Thyroid gland (tissue), 4 donors: ENCODE measurements around the gene SHH. TPM values are rescaled to one million over a fixed set of nuclear protein-coding genes. Genes with fewer than 3 reads are reported as not detected.

ENCODE experiments used
- DNase-seq, 2 donors: peaks; one replicate each; pipeline ENCODE4 v3.0.0-alpha.2; 2019
- H3K27ac ChIP-seq, 3 donors: fragments of 200-600 bp; sonication (generic); 1 replicate in 2 of 3; 2 replicates in 1 of 3; pipeline ENCODE4 v1.5.1; 2016 to 2019; ENCODE audit warnings: mild to moderate bottlenecking in 1 of 3, moderate library complexity in 1 of 3
- H3K27me3 ChIP-seq: fragments of 200-600 bp; sonication (generic); one replicate; pipeline ENCODE4 v1.5.1; 2019
- H3K36me3 ChIP-seq, 2 donors: fragments of 200-600 bp; sonication (generic); one replicate each; pipeline ENCODE4 v1.5.1; 2016 to 2019
- H3K4me1 ChIP-seq, 2 donors: fragments of 200-600 bp; sonication (generic); one replicate each; pipeline ENCODE4 v1.5.1; 2017 to 2019
- H3K4me3 ChIP-seq, 3 donors: fragments of 200-600 bp; sonication (generic); replicated peaks in 1 of 3; 1 replicate in 2 of 3; 2 replicates in 1 of 3; pipeline ENCODE4 v1.5.1; 2016; ENCODE audit warnings: mild to moderate bottlenecking in 1 of 3
- H3K9me3 ChIP-seq: fragments of 200-600 bp; sonication (generic); one replicate; pipeline ENCODE4 v1.5.1; 2017
- POLR2A ChIP-seq, 2 donors: fragments of 450-650 bp; IDR thresholded peaks; one replicate each; pipeline ENCODE4 v1.6.1; 2017; ENCODE audit warnings: antibody characterized with exemption in 2 of 2, mild to moderate bottlenecking in 2 of 2, moderate library complexity in 1 of 2
- WGBS, 2 donors: methylation state at CpG; one replicate each; pipeline ENCODE4 v1.1.5; 2017; 5-methylcytosine and 5-hydroxymethylcytosine counted together
- intact Hi-C: fragments of 100-400 bp; cut with DNase I; formaldehyde crosslinking; loops from one replicate; pipeline ENCODE4 v1.15.1; 2023
- total RNA-seq, 4 donors: library from RNA; depleted of rRNA; stranded (reverse); fragments of >200 nt; gene quantifications; one replicate each; pipeline ENCODE4 v1.2.3, GENCODE V29; 2016
- TF ChIP-seq, protein P1 (sequence below), 6 experiments: fragments of 200-600 bp in 3 of 6; fragments of 450-650 bp in 3 of 6; sonication (generic) in 3 of 6; IDR thresholded peaks; one replicate each; pipeline ENCODE4 v1.5.1; 2016 to 2019; ENCODE audit warnings: antibody characterized with exemption in 6 of 6, mild to moderate bottlenecking in 2 of 6, inconsistent platforms in 1 of 6, moderate library complexity in 1 of 6

The SHH gene
- total RNA-seq, 4 donors from 2014 or later, result not detected

DNA sequence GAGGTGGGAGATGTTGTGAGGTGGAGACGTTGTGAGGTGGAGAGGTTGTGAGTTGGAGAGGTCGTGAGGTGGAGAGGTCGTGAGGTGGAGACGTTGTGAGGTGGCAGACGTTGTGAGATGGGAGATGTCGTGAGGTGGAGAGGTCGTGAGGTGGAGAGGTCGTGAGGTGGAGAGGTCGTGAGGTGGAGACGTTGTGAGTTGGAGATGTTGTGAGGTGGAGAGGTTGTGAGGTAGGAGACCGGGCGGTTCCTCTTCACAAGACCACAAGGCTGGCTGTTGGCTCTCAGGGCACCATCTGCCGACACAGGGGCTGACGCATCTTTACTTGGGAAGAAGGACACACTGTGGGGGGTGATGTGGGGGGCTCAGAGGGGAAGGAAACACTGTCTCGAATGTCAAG lies 34.7 kb upstream of the SHH start:
- Histone ChIP-seq H3K27ac (no peak overlapping the region), H3K4me1 (no peaks in the 10 kb centered on the region), H3K9me3 (no peaks in the 10 kb centered on the region), H3K4me3 (no peak overlapping the region), H3K27me3 (no peaks in the 10 kb centered on the region), H3K36me3 (no peaks in the 10 kb centered on the region)
- intact Hi-C loops, result no loop called here
- TF ChIP-seq POLR2A (IDR thresholded peaks at IDR 0.05), result no peak
- TF ChIP-seq, protein P1, sequence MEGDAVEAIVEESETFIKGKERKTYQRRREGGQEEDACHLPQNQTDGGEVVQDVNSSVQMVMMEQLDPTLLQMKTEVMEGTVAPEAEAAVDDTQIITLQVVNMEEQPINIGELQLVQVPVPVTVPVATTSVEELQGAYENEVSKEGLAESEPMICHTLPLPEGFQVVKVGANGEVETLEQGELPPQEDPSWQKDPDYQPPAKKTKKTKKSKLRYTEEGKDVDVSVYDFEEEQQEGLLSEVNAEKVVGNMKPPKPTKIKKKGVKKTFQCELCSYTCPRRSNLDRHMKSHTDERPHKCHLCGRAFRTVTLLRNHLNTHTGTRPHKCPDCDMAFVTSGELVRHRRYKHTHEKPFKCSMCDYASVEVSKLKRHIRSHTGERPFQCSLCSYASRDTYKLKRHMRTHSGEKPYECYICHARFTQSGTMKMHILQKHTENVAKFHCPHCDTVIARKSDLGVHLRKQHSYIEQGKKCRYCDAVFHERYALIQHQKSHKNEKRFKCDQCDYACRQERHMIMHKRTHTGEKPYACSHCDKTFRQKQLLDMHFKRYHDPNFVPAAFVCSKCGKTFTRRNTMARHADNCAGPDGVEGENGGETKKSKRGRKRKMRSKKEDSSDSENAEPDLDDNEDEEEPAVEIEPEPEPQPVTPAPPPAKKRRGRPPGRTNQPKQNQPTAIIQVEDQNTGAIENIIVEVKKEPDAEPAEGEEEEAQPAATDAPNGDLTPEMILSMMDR (IDR thresholded peaks at IDR 0.05), result no peak
- no peak for DNase-seq
- WGBS, 2 donors, result 88 to 90% methylated on average over 15 of the region's 15 CpGs

DNA sequence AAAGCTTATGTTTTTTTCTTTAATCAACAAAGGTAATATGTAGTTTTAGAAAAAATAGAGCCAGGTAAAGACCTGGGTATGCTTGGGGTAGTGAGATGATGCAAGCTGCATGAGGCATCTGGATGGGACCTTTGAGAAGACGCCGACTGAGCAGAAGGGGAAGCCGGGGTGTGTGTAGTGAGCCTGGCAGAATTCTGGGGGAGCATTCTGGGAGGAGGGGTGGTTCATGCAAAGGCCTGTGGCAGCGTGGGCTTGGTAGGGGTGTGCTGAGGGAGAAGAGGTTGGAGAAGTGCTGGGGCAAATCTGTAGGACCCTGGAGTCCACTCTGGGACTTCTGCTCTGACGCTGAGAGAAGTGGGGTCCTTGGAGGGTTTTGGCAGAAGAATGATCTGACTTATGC lies 33.9 kb upstream of the SHH start:
- no peaks in the 10 kb centered on the region for H3K27me3 ChIP-seq
- TF ChIP-seq POLR2A (IDR thresholded peaks at IDR 0.05), result no peak
- TF ChIP-seq, protein P1 (IDR thresholded peaks at IDR 0.05), result no peak
- no peaks in the 10 kb centered on the region for H3K4me1 ChIP-seq
- no peak overlapping the region for H3K4me3 ChIP-seq
- WGBS, 2 donors, result 83% methylated on average over 5 of the region's 5 CpGs
- H3K36me3 ChIP-seq, result no peaks in the 10 kb centered on the region
- DNase-seq, result no peak
- no peaks in the 10 kb centered on the region for H3K9me3 ChIP-seq
- intact Hi-C loops, result no loop called here
- no peak overlapping the region for H3K27ac ChIP-seq

DNA sequence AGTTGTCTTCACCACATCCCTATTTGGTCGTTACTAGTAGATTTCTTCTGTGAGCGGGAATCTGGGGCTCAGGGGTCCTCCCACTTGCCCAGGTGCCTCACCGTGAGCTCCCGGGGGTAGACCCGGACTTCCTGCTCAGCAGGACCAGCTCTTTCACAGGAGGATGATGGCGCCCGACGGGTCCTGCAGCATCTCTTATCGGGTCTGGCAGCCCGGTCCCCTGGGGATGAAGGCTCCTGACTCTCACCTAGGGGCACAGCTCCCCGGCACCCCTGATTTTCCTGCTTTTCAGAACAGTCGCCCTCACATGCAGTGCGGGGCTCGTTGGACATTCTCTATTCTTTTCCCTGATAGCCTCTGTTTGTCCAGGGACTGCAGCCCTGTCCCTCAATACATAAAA lies 33.0 kb upstream of the SHH start:
- Histone ChIP-seq H3K4me3 (no peak overlapping the region), H3K36me3 (no peaks in the 10 kb centered on the region), H3K9me3 (no peaks in the 10 kb centered on the region), H3K4me1 (no peaks in the 10 kb centered on the region), H3K27me3 (no peaks in the 10 kb centered on the region), H3K27ac (no peak overlapping the region)
- WGBS, 2 donors, result 95% methylated on average over 7 to 14 of the region's 14 CpGs
- intact Hi-C loops, result no loop called here
- no peak for DNase-seq
- TF ChIP-seq, protein P1 (IDR thresholded peaks at IDR 0.05), result no peak
- TF ChIP-seq POLR2A (IDR thresholded peaks at IDR 0.05), result no peak

DNA sequence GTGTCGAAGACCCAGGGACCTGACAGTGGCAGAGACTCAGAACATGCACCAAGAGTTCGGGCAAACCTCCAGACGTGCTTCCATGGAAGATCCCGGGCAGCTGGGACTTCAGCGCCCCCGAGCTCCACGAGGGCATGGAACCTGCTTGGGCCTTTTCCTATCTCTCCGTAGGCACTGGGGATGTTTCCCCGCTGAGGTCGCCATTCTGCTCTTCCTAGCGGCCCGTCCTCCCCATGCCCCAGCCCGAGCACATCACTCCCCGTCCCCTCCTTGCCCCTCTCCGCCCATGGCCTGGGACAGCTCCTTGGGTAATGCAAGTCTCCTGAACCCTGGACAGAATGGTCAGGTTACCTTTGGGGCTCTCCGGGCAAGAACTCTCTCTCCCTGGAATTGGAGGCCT lies 32.3 kb upstream of the SHH start:
- no peaks in the 10 kb centered on the region for H3K4me1 ChIP-seq
- WGBS, 2 donors, result 91 to 94% methylated on average over 15 to 16 of the region's 16 CpGs
- no peak overlapping the region for H3K27ac ChIP-seq

DNA sequence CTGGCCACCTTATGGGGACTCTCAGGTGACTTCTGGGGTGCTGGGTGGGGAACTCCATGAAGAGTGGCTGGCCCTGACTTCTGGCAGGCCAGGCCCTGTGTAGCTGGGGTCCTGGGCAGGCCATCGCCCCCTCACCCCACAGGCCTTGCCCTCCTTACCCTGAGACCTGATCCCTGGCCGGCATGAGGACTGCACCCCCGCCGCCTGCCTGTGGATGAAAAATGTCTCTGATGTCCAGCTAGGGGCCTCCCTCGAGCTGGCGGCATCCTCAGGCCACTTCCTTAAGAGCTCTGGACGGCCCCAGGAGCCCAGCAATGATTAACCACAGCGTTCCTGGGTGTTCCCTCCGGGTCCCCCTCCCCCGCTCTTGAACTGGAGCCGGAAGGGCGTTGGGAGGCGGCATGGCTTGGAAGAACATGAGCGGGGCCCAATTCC lies 31.8 kb upstream of the SHH start:
- DNase-seq, result peak in 1 of 2 donors; percentile 10
- H3K36me3 ChIP-seq, result no peaks in the 10 kb centered on the region
- H3K27me3 ChIP-seq, result no peaks in the 10 kb centered on the region
- H3K4me1 ChIP-seq, result no peaks in the 10 kb centered on the region
- intact Hi-C loops, result no loop called here
- 48 to 52% methylated on average over 13 of the region's 14 CpGs for WGBS, 2 donors
- no peak overlapping the region for H3K4me3 ChIP-seq
- H3K27ac ChIP-seq, result no peak overlapping the region
- no peak for TF ChIP-seq POLR2A (IDR thresholded peaks at IDR 0.05)
- TF ChIP-seq, protein P1 (IDR thresholded peaks at IDR 0.05), result no peak
- no peaks in the 10 kb centered on the region for H3K9me3 ChIP-seq

More for the DNA sequence above, 32.3 kb upstream of the SHH start:
- DNase-seq, result no peak
- no peaks in the 10 kb centered on the region for H3K9me3 ChIP-seq
- H3K4me3 ChIP-seq, result no peak overlapping the region
- H3K36me3 ChIP-seq, result no peaks in the 10 kb centered on the region
- H3K27me3 ChIP-seq, result no peaks in the 10 kb centered on the region
- no peak for TF ChIP-seq POLR2A (IDR thresholded peaks at IDR 0.05)
- TF ChIP-seq, protein P1 (IDR thresholded peaks at IDR 0.05), result no peak
- intact Hi-C loops, result no loop called here
